Measurements from ENCODE around the gene GTPBP1.

The GTPBP1 gene

DNA sequence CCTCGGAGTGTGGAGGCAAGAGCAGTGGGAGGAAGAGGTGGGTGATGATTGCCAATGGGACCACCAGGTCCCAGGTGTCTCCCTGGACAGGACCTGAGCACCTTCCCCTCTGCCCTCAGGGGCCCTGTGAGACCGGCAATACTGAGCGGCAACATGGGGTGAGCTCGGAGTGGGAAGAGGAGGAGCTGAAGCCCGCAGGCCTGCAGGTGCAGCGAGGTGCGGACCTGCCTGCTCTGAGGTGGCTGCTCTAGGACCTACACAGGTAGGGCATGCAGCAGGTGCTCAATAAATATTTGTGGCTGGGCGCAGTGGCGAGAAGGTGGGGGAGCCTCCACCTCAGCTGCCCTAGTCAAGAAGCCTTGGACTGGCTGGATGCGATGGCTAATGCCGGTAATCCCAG lies 62.3 kb downstream of the GTPBP1 start:
- peaks cover 7% of the 10 kb centered on the region for H3K27me3 ChIP-seq (ENCODE audit: insufficient read depth, low read length)
- no peaks in the 10 kb centered on the region for H3K36me3 ChIP-seq (ENCODE audit: insufficient read depth, low read length)
- no peaks in the 10 kb centered on the region for H3K9me3 ChIP-seq (ENCODE audit: low read length)
- H2AFZ ChIP-seq (ENCODE audit: low read depth, low read length): no peak overlapping the region
- no peaks in the 10 kb centered on the region for H3K4me1 ChIP-seq (ENCODE audit: insufficient read depth, low read length)
- H3K4me3 ChIP-seq (ENCODE audit: low read length): no peak overlapping the region

DNA sequence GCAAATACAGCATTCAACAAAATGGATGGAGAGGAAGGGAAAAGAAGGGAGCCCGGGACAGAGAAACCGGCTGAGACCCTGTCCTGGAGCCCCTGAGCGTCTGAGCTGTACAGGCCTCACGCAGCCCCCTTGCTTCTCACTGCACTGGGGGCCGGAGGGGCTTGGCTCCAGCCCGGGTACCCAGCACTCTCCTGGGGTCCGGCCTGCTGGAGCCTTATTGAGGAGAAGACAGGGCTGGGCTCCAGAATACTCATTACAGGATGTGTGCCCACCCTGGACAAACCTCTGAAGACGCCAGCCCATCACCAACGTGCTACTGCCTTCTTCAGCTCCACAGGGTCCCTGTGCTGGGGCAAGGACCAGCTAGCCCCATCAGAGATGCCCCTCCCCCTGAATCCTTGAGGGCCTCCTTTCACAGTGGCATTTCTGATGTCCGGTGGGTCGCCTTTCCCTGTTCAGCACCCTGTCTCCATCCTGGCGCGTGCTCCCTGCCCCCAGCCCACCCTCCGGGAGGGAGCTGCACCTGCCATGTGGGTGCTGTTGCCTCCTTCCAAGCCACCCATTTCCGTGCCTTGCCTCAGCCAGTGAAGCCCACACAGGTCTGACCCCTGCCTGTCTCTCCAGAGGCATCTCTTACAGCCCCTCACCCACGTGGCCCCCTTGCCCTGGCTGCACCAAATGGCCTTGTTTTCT lies 64.7 kb downstream of the GTPBP1 start:
- Histone ChIP-seq H3K9me3 (ENCODE audit: low read length) (no peaks in the 10 kb centered on the region), H3K27me3 (ENCODE audit: insufficient read depth, low read length) (peaks cover 7% of the 10 kb centered on the region), H3K4me3 (ENCODE audit: low read length) (no peak overlapping the region)

DNA sequence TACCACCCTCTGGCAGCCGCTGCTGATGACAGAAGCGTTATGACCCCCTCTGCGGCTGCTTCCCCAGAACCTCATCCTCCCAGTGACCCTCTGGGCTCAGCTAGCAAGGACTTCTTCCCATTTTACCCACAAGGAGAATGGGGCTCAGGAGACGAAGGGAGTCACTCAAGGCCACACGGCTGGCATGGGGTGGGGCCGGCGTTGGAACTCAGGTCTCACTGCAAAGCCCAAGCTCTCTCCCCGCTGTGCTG lies 66.8 kb downstream of the GTPBP1 start:
- peaks cover 7% of the 10 kb centered on the region for H3K4me1 ChIP-seq (ENCODE audit: insufficient read depth, low read length)
- no peaks in the 10 kb centered on the region for H3K9me3 ChIP-seq (ENCODE audit: low read length)
- no peak overlapping the region for H2AFZ ChIP-seq (ENCODE audit: low read depth, low read length)
- no peak overlapping the region for H3K4me3 ChIP-seq (ENCODE audit: low read length)
- H3K36me3 ChIP-seq (ENCODE audit: insufficient read depth, low read length): no peaks in the 10 kb centered on the region
- peaks cover 4% of the 10 kb centered on the region for H3K27me3 ChIP-seq (ENCODE audit: insufficient read depth, low read length)

More for the DNA sequence above, 64.7 kb downstream of the GTPBP1 start:
- no peaks in the 10 kb centered on the region for H3K36me3 ChIP-seq (ENCODE audit: insufficient read depth, low read length)
- H3K4me1 ChIP-seq (ENCODE audit: insufficient read depth, low read length): peaks cover 2% of the 10 kb centered on the region
- H2AFZ ChIP-seq (ENCODE audit: low read depth, low read length): no peak overlapping the region

DNA sequence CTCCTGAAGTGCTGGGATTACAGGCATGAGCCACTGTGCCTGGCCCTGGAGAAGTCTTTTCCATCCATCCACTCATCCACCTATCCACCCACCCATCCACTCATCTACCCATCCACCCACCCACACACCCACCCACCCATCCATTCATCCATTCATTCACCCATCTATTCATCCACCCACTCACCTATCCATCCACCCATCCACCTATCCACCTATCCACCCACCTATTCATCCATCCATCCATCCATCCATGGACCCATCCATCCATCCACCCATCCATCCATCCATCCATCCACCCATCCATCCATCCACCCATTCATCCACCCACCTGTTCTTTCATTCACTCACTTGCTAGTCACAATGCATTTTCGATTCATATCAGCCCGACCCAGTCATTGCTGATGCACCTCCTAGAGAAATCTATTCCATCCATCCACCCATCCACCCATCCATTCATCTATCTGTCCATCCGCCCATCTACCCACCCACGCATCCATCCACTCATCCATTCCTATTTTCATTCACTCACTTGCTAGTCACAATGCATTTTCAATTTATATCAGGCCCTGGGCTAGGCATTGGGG lies 67.7 kb downstream of the GTPBP1 start:
- no peaks in the 10 kb centered on the region for H3K27me3 ChIP-seq (ENCODE audit: insufficient read depth, low read length)
- no peak overlapping the region for H3K4me3 ChIP-seq (ENCODE audit: low read length)
- H3K9me3 ChIP-seq (ENCODE audit: low read length): no peaks in the 10 kb centered on the region

DNA sequence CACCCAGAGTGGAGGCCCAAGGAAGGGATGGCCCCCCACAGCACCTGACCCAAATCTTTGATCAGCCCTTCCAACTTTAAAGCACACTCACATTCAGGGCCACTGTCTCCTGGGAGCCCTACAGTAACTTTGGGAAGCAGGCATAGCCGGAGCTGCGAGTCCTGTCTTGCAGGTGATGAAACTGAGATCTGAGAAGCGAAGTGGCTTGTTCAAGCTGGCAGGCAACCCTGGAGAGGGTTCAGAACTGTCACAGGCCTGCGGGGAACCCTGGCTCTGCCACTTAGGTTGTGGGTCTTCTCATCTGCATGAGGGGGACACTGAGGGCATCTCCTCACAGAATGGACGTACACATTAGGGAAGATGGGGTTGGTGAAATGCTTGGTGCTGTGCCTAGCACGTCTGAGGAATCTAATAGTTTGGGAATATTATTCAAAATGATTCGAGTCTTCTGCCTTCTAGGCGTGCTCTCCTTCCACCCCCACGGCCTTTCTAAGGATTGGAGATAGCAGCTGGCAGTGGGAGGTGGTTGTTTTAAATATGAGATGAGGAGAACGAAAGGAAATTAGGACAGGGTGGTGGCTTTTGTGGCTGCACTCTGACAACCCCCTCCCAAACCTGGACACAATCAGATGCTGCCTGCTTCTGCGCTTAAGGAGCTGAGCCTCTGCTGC lies 68.9 kb downstream of the GTPBP1 start:
- no peak overlapping the region for H3K4me3 ChIP-seq (ENCODE audit: low read length)
- no peak overlapping the region for H2AFZ ChIP-seq (ENCODE audit: low read depth, low read length)
- H3K27me3 ChIP-seq (ENCODE audit: insufficient read depth, low read length): no peaks in the 10 kb centered on the region
- H3K4me1 ChIP-seq (ENCODE audit: insufficient read depth, low read length): peaks cover 7% of the 10 kb centered on the region
- peaks cover 2% of the 10 kb centered on the region for H3K9me3 ChIP-seq (ENCODE audit: low read length)
- H3K36me3 ChIP-seq (ENCODE audit: insufficient read depth, low read length): peaks cover 7% of the 10 kb centered on the region

More for the DNA sequence above, 67.7 kb downstream of the GTPBP1 start:
- Histone ChIP-seq H2AFZ (ENCODE audit: low read depth, low read length) (no peak overlapping the region), H3K4me1 (ENCODE audit: insufficient read depth, low read length) (peaks cover 7% of the 10 kb centered on the region), H3K36me3 (ENCODE audit: insufficient read depth, low read length) (no peaks in the 10 kb centered on the region)

DNA sequence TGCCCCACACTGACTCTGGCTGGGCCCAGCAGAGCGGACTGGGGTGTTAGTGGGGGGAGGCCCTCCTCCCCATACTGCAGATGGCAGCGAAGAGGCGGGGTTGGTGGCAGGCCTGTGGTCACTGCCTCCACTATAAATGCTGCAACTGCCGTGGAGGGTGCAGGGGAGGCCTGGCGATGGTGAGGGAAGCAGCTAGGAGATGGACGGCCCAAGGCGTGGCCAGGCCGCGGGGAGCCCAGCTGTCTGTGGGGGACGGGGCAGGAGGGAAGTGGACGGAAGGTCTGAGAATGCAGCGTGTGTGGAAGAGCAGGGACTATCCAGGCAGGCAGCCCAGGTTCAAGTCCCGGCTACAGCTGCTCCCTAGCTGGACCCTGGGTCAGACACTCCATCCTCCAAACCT lies 69.9 kb downstream of the GTPBP1 start:
- no peaks in the 10 kb centered on the region for H3K27me3 ChIP-seq (ENCODE audit: insufficient read depth, low read length)
- peaks cover 14% of the 10 kb centered on the region for H3K36me3 ChIP-seq (ENCODE audit: insufficient read depth, low read length)
- no peak overlapping the region for H3K4me3 ChIP-seq (ENCODE audit: low read length)
- H3K9me3 ChIP-seq (ENCODE audit: low read length): peaks cover 2% of the 10 kb centered on the region
- no peak overlapping the region for H2AFZ ChIP-seq (ENCODE audit: low read depth, low read length)
- H3K4me1 ChIP-seq (ENCODE audit: insufficient read depth, low read length): peaks cover 7% of the 10 kb centered on the region

DNA sequence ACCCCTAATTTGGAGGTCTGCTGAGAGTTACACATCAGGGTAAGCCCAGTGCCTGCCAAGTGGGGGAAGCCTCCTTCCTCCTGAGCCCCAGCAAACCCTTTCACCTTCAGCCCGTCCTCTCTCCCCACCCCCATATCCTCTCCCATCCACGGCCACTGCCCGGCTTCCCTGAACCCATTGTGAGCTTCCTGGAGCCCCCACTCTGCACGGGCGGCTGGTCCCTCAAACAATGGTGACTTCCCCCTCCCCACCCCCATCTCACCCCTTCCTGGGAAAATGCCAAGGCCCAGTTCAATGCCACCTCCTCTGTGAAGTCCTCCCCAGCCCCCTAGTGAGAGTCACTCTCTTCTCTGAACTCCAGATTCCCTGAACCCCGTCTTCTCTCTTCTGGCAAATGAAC lies 70.3 kb downstream of the GTPBP1 start:
- peaks cover 2% of the 10 kb centered on the region for H3K9me3 ChIP-seq (ENCODE audit: low read length)

DNA sequence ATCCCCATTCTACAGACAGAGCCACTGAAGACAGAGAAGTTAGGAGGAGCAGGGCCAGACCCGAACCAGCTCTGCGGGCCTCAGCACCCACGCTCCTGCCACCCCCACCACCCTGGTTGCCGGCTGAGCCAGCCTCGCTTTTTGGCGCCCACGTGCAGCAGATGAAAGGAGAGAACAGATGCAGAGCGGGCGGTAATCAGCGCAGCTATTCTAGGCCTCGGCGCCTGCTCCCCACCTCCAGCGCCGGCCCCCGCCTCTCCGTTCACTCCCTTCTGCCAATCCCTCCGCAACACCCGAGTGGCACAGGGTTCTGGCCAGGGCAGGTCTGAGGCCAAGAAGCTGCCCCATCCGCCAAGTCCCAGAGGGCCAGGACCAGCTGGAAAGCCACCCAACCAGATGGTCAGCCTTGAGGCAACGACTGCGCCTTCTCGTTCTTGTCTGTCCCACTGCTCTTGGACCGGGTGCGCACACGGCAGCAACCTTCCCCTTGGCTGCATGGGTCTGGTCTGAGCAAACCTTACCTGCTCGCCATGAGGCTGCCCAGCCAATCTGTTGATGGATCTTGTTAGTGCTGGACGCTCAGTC lies 71.4 kb downstream of the GTPBP1 start:
- Histone ChIP-seq H3K4me1 (ENCODE audit: insufficient read depth, low read length) (peaks cover 7% of the 10 kb centered on the region), H3K9me3 (ENCODE audit: low read length) (peaks cover 2% of the 10 kb centered on the region), H2AFZ (ENCODE audit: low read depth, low read length) (no peak overlapping the region), H3K27me3 (ENCODE audit: insufficient read depth, low read length) (no peaks in the 10 kb centered on the region), H3K4me3 (ENCODE audit: low read length) (no peak overlapping the region), H3K36me3 (ENCODE audit: insufficient read depth, low read length) (peaks cover 21% of the 10 kb centered on the region)

More for the DNA sequence above, 70.3 kb downstream of the GTPBP1 start:
- Histone ChIP-seq H3K4me1 (ENCODE audit: insufficient read depth, low read length) (peaks cover 7% of the 10 kb centered on the region), H3K27me3 (ENCODE audit: insufficient read depth, low read length) (no peaks in the 10 kb centered on the region), H2AFZ (ENCODE audit: low read depth, low read length) (no peak overlapping the region), H3K4me3 (ENCODE audit: low read length) (no peak overlapping the region), H3K36me3 (ENCODE audit: insufficient read depth, low read length) (peaks cover 18% of the 10 kb centered on the region)

DNA sequence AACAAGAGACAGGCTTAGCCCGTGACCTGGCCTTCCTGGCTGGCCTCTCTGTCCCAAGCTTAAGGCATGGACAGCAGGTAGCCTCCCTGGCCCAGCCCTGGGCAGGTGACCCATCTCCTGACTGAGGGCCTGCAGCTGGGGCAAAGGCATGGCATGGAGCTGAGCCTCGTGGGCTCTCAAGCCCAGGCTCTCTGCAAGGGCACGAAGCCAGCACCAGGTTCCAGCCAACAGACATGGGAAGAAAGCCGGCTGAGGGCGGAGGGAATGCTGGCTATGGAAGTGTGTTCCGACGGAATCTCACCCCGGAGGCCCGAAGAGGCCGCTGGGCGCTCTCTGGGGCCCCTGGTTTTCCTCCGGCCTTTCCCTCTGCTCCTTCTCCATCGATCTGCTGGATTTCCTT lies 75.3 kb downstream of the GTPBP1 start:
- Histone ChIP-seq H3K27me3 (ENCODE audit: insufficient read depth, low read length) (no peaks in the 10 kb centered on the region), H3K4me1 (ENCODE audit: insufficient read depth, low read length) (no peaks in the 10 kb centered on the region)

DNA sequence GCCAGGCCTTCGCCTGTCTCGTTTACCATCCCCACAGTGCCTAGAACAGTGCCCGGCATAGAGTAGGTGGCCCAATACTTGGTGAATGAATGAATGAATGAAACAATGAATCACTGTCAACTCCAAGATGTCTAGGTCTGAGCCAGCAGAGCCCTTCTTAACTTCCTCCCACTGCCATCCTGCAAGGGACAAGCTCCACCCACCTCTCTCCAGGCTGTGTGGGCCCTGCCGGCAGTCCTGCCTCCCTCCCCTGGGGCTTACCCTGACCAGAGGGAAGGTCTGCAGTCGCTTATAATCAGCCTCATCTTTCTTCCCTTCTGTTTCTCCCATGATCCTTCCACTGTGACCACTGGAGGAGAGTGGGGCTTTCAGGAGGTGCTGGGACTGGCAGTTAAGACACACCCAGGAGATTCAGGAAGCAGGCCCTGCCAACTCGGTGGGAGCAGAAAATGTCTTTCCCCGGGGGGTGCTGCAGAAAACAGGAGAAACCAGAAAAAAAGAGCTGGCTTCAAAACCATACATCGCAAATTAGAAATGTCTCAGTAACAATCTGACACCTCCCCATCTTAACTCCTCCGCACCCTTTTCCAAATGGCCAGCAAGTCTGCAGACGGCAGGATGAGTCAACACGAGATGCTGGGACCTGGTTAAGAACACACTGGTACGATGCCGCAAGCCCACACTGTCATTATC lies 76.8 kb downstream of the GTPBP1 start:
- peaks cover 2% of the 10 kb centered on the region for H3K9me3 ChIP-seq (ENCODE audit: low read length)
- H3K4me1 ChIP-seq (ENCODE audit: insufficient read depth, low read length): peaks cover 5% of the 10 kb centered on the region
- H2AFZ ChIP-seq (ENCODE audit: low read depth, low read length): no peak overlapping the region
- no peaks in the 10 kb centered on the region for H3K27me3 ChIP-seq (ENCODE audit: insufficient read depth, low read length)
- no peak overlapping the region for H3K4me3 ChIP-seq (ENCODE audit: low read length)
- H3K36me3 ChIP-seq (ENCODE audit: insufficient read depth, low read length): peaks cover 21% of the 10 kb centered on the region

More for the DNA sequence above, 75.3 kb downstream of the GTPBP1 start:
- no peak overlapping the region for H3K4me3 ChIP-seq (ENCODE audit: low read length)
- H2AFZ ChIP-seq (ENCODE audit: low read depth, low read length): no peak overlapping the region
- peaks cover 2% of the 10 kb centered on the region for H3K9me3 ChIP-seq (ENCODE audit: low read length)
- peaks cover 21% of the 10 kb centered on the region for H3K36me3 ChIP-seq (ENCODE audit: insufficient read depth, low read length)

All from neuron (in vitro differentiated cells).